ENCODE data around the gene GNG7. TPM values are rescaled to one million over a fixed set of nuclear protein-coding genes. Genes with fewer than 3 reads are reported as not detected.

The GNG7 gene
- total RNA-seq, 1 donor from 2014 or later: 1.8 TPM

GRCh38 chr19:2481466-2481865 is 221.0 kb downstream of the GNG7 start:
- peaks cover 18% of the 10 kb centered on the region for H3K36me3 Mint-ChIP-seq (ENCODE audit: low read depth, unreplicated experiment)
- no peak overlapping the region for H3K27ac ChIP-seq (ENCODE audit: low read depth, low read length)
- H3K4me1 Mint-ChIP-seq (ENCODE audit: low read depth, unreplicated experiment): no peaks in the 10 kb centered on the region
- peaks cover 24% of the 10 kb centered on the region for H3K9me3 ChIP-seq (ENCODE audit: insufficient read depth, low read depth, low read length)
- no peaks in the 10 kb centered on the region for H3K4me1 ChIP-seq (ENCODE audit: insufficient read depth, low read length)
- DNase-seq (ENCODE audit: low read depth) (no peak), FAIRE-seq (no peak)
- no peak overlapping the region for H2AFZ ChIP-seq (ENCODE audit: low read depth, low read length)
- H3K9ac ChIP-seq (ENCODE audit: low read length): no peak overlapping the region
- H3K36me3 ChIP-seq (ENCODE audit: insufficient read depth, low read length): peaks cover 3% of the 10 kb centered on the region
- H3K27me3 Mint-ChIP-seq (ENCODE audit: low read depth, unreplicated experiment): no peaks in the 10 kb centered on the region
- peak overlapping the region; percentile 26 for H3K27ac Mint-ChIP-seq (ENCODE audit: unreplicated experiment)
- no peak overlapping the region for H3K4me2 ChIP-seq (ENCODE audit: low read length)
- peaks cover 30% of the 10 kb centered on the region for H4K20me1 ChIP-seq (ENCODE audit: insufficient read depth, low read length)
- TF ChIP-seq CTCF (IDR thresholded peaks at IDR 0.05; ENCODE audit: insufficient read depth, low read depth, low read length): no peak
- no peak for TF ChIP-seq EZH2 (IDR thresholded peaks at IDR 0.05; ENCODE audit: insufficient read depth, low read length)
- peaks cover 28% of the 10 kb centered on the region for H3K9me3 Mint-ChIP-seq (ENCODE audit: unreplicated experiment)
- no peak overlapping the region for H3K4me3 Mint-ChIP-seq (ENCODE audit: unreplicated experiment)
- no peak overlapping the region for H3K4me3 ChIP-seq (ENCODE audit: insufficient read depth, low read depth, low read length)
- no peaks in the 10 kb centered on the region for H3K27me3 ChIP-seq (ENCODE audit: insufficient read depth, low read length)
- peaks cover 28% of the 10 kb centered on the region for H3K79me2 ChIP-seq (ENCODE audit: insufficient read depth, low read length)

GRCh38 chr19:2479556-2480194 is 222.8 kb downstream of the GNG7 start:
- Mint-ChIP-seq H3K4me3 (ENCODE audit: unreplicated experiment) (peak overlapping the region; percentile 79), H3K27ac (ENCODE audit: unreplicated experiment) (peak overlapping the region; percentile 91), H3K4me1 (ENCODE audit: low read depth, unreplicated experiment) (no peaks in the 10 kb centered on the region), H3K27me3 (ENCODE audit: low read depth, unreplicated experiment) (no peaks in the 10 kb centered on the region), H3K36me3 (ENCODE audit: low read depth, unreplicated experiment) (peaks cover 21% of the 10 kb centered on the region), H3K9me3 (ENCODE audit: unreplicated experiment) (peaks cover 20% of the 10 kb centered on the region)
- Histone ChIP-seq H3K79me2 (ENCODE audit: insufficient read depth, low read length) (peaks cover 40% of the 10 kb centered on the region), H3K4me3 (ENCODE audit: insufficient read depth, low read depth, low read length) (no peak overlapping the region), H4K20me1 (ENCODE audit: insufficient read depth, low read length) (peaks cover 34% of the 10 kb centered on the region), H3K27me3 (ENCODE audit: insufficient read depth, low read length) (no peaks in the 10 kb centered on the region), H3K9me3 (ENCODE audit: insufficient read depth, low read depth, low read length) (peaks cover 24% of the 10 kb centered on the region), H3K36me3 (ENCODE audit: insufficient read depth, low read length) (peaks cover 3% of the 10 kb centered on the region), H2AFZ (ENCODE audit: low read depth, low read length) (no peak overlapping the region), H3K4me2 (ENCODE audit: low read length) (peak overlapping the region; percentile 93), H3K9ac (ENCODE audit: low read length) (peak overlapping the region; percentile 98), H3K4me1 (ENCODE audit: insufficient read depth, low read length) (peaks cover 10% of the 10 kb centered on the region), H3K27ac (ENCODE audit: low read depth, low read length) (peak overlapping the region; percentile 1)
- DNase-seq (ENCODE audit: low read depth) (no peak), FAIRE-seq (no peak)
- peak; percentile 29 for TF ChIP-seq CTCF (IDR thresholded peaks at IDR 0.05; ENCODE audit: insufficient read depth, low read depth, low read length)
- TF ChIP-seq EZH2 (IDR thresholded peaks at IDR 0.05; ENCODE audit: insufficient read depth, low read length): no peak

Measured in astrocyte (in vitro differentiated cells and primary cell).